ENCODE measurements around the gene ACCSL.

ACCSL gene

DNA sequence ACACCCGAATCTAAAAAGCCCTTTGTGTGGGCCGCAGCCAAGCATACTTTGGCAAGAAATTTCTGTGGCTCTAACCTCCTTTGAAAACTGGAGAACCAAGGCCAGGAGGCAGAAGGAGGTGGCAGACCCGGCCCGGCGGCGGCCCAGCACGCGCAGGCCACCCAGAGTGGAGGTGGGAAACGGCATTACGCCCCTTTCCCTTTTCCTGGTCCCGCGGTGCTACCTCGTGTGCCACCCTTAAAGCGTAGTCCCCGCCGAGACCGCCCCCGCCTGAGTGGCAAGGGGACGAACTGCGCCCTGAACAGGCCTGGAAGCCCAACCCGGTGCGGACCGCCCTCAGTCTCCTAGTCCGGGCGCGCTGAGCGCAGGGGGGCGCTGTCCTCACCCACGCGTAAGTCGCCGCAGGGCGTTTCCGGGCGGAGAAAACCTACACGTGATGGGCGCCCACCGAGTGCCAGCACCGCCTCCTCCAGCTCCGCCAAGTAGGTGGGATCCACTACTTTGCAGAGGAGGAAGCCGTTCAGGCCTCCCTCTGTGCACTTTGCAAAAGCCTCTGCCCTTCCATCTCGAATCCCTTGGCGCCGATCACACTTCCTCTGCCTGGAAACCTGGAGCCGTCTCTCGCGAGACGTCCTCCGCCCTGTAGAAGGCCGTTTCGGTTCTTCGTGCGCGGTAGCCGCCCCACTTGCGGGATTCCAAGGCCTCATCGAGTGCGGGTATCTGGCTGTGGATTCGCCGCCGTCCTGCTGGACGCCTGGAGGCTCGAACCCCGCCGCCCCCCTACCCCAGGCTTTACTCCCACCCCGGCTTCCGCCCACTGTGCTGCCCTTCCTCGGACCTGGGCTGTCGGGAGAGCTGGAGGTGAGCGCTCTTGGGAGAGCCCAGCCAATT, 18.3 kb downstream of the ACCSL start, which contains the start of gene ACCS:
Gene ACCS, plus strand, starts transcription at position 430 of the 891 bp plus-strand sequence. CDS start 1,358 bp downstream, outside the sequence.
- no peak for DNase-seq

DNA sequence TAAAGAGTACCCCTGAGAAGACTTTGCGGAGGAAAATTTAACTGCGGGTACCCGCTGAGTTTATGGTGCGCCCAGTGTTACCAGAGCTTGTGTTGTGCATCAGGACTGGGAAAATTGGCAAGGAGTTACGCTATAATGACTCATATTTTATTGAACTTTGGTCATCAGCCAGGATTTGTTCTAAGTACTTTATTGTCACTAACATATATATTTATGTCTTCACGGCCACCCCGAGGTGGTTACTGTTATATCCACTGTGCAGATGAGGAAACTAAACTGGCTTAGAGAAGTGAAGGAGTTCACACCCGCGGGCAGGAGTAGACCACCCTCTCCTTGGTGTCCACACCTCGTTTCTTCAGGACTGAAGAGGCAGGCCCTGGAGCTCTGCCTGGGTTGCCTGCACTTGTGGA, 19.0 kb downstream of the ACCSL start:
- DNase-seq, result no peak

DNA sequence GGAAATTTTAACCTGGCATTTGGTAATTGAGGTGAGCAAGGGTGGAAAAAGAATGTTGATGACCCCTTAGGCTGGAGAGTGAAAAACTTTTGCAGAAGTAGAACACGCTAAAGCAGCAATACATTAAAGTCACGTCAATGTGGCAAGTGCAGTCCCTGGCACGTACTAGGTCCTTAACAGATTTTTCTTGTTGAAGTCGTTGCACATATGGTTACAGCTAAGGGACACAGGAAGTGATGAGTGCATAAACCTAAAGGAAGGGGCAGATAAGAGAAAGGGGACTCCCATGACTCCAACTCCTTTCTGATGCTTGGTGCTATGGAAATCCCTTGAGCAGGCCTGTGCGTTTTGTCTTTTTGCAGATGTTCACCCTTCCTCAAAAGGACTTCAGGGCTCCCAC, 19.5 kb downstream of the ACCSL start:
- no peak for DNase-seq

DNA sequence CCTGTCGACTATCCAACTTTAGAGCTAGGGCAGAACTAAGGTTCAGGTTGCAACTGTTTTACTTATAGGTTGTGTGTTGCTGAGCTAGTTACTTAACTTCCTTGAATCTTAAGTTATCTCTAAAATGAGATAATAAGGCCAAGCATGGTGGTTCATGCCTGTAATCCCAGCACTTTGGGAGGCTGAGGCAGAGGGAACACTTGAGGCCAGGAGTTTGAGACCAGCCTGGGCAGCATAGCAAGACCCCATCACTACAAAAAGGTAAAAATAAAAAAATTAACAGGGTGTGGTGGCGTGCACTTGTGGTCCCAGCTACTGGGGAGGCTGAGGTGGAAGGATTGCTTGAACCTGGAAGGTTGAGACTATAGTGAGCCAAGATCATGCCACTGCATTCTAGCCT, 20.4 kb downstream of the ACCSL start:
- DNase-seq, result no peak

DNA sequence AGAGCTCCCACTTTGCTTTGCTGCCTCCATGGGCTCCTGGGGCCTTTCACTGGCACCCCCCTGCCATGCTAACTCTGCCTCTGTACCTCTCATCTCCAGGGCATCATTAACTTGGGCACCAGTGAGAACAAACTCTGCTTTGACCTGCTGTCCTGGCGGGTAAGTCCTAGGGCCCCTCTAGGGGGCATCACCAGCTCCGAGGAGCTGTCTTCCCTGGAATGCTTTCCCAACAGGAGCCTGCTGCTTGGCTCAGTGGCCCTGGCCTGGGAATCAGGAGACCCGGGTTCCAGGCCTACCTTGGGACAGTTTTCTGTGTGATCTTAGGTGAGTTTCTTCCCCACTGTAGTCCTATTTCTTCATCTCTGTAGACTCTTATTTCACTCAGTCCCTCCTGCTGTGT, 23.4 kb downstream of the ACCSL start:
- DNase-seq, result no peak

DNA sequence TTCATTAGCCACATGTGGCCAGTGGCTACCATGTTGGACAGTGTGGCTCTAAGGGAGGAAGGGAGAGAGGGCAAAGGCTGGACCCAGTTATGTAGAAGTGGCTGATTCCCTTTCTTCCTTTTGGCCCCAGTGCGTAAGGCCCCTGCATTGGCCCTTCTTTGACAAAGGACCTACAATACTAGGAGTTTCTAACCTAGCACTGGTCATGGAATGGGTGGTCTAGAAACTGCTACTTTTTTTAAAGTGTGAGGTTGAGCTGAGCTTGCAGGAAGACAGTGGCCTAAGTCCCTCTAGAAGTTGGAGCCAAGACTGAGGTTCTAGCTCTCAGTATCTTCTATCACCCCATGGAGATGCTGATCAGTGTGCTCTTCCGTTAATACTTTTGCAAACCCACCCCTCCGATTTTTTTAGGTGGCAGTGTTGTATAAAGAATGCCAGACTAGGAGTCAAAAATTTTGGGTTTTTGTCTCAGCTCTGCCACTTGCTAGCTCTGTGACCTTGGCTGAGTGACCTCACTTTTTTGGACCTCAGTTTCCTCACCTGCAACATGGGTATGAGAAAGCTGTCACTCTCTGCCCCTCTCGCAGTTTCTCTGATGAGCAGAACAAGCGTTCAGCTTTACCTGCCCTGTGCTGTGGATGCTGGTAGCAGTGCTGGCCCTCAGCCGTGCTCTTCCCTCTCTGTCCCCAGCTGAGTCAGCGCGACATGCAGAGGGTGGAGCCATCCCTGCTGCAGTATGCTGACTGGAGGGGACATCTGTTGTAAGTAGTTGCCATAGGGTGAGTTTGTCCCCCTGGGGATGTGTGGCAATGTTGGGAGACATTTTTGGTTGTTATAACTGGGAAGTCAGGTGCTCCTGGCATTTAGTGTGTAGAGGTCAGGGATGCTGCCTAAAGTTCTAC, 25.2 kb downstream of the ACCSL start:
- DNase-seq, result no peak

DNA sequence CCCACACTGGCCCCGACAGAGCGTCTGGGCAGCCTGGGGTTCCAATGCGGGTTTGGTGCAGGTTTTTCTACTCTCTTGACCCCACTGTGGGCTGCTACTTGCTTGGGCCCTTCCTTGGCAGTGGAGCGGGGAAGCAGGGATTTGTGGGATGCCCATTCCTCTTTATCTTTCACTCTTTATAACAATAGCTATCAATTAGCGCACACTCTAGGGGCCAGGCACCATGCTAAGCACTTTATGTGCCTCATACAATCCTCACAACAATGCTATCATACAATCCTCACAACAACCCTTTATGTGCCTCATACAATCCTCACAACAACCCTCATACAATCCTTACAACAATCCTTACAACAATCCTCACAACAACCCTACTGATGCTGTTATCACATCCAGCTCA, 31.0 kb downstream of the ACCSL start:
- DNase-seq, result no peak

DNA sequence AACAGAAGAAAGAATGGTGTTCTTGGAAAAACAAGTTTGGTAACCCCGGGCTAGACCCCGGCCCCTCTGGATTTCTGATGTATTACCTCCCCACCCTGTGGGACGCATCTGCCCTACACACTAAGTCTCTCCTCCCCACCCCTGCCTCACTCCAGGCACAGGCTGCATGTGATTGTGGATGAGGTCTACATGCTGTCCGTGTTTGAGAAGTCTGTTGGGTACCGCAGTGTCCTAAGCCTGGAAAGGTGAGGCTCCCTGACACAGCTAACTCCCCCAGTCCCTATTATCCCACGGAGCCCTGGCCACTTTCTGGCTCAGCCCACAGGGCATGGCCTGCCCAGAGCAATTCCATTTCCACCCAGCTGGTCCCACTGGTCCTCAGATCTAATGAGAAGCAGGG, 31.6 kb downstream of the ACCSL start:
- DNase-seq, result no peak

DNA sequence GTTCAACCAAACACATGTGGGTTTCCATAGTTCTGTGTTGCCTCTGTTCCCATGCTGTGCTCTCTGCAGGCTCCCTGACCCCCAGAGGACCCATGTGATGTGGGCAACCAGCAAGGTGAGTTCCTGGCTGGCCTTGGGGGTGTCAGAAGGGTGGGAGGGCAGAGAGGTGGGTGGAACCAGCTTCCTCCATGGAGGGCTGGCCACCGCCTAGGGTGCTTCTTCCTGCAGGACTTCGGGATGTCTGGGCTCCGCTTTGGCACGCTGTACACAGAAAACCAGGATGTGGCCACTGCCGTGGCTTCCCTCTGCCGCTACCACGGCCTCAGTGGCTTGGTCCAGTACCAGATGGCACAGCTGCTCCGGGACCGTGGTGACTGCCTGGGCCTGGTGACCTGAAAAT, 33.2 kb downstream of the ACCSL start:
- DNase-seq, result no peak

DNA sequence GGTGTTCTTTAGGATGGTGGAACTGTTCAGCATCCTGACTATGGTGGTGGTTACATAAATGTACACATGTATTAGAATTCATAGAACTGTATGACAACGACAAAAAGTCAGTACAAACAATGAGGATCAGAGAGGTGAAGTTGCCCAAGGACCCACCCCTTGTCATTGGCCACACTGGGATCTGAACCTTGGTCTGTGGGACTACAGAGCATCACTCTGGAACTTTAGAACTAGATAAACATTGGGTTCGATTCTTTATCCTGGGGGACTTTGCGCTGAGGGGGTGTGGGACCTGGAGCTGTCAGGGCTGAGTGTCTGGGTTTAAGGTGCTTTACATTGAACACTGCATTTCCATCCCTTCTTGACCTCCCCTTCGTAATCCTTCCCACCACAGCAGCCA, 34.9 kb downstream of the ACCSL start:
- no peak for DNase-seq

DNA sequence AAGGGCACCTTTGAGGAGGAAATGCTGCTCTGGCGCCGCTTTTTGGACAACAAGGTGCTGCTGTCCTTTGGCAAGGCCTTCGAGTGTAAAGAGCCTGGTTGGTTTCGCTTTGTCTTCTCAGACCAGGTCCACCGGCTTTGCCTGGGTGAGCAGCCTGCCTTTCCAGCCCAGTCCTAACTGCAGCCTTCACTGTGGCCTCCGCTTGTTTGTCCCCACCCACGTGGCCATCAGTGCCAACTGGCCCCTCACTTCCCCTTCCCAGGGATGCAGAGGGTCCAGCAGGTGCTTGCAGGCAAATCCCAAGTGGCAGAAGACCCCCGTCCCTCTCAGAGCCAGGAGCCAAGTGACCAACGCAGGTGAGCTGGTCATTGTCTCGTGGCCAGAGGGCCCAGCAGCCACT, 35.7 kb downstream of the ACCSL start:
- no peak for DNase-seq

DNA sequence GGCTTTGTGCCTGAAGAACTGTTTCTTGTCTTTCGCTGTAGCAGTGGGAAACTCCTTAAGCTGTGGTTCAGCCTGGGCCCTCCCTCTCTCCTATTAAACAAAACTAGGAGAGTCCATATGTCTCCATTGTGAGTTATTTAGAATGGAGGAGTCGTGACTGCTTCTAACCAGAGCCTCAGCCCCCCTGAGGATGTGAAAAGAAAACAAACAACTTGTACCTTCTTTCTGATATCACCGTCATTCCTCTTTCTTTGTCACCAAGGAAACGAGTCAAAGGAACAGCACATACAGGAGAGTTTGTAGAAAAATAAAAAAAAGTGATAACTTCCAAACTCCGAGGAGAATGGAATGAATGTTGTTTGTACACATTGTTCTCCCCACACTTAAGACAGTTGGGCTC, 36.1 kb downstream of the ACCSL start:
- DNase-seq, result no peak

DNA sequence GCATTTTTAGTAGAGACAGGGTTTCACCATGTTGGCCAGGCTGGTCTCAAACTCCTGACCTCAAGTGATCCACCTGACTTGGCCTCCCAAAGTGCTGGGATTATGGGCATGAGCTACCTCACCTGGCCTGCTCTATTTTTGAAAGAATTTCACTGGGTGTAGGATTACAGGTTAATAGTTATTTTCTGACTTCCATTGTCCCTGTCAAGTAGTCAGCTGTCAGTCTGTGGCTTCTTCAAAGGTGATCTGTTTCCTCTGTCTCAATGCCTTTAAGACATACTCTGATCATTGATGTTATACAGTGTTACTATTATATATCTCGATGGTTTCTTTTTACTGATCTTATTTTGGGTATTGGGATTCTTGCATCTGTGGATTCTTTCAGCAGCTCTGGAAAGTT, 37.5 kb downstream of the ACCSL start:
- no peak for DNase-seq

DNA sequence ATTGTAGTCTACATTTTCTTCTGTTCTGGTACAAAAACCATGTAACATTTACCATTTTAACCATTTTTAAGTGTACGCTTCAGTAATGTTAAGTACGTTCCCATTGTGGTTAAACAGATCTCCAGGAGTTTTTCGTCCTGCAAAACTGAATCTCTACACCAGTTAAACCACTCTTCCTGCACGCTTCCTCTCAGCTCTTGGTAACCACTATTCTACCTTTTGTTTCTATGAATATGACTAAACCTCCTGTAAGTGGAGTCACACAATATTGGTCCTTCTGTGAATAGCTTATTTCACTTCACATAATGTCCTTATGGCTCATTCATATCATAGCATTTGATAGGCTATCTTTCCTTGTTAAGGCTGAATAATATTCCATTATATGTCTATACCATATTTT, 40.6 kb downstream of the ACCSL start:
- DNase-seq, result no peak

DNA sequence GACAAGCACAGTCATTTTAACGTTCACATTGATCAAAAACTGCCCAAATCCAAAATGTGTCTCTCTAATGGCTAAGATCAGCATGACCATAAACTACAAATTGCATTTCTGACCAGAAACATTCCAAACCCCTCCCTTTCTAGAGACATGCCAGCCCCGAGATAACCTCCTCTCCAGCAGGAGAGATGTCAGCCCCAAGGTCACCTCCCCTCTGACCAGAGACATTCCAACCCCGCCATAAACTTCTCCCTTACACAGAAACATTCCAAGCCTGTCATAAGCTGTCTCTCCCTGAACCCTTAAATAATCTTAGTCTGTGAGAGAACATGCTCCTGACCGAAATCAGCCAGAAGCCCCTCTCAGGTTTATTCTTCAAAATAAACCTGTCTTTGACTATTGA, 41.1 kb downstream of the ACCSL start:
- DNase-seq, result no peak

DNA sequence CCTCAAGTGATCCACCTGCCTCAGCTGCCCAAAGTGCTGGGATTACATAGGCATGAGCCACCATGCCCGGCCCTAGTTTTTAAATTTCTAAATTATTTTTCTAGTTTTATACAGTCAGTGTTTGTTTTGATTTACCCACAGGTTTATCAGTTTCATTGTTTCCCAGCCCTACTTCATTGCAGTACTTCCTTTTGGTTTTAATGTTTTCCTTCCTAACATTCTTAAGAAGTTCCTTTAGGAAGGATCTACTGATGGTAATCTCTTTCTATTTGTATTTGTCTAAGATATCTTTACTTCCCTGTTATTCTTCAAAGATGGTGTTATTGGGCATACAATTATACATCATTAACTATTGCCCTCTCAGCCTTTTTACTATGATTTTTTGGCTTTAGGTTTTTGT, 42.8 kb downstream of the ACCSL start:
- no peak for DNase-seq

DNA sequence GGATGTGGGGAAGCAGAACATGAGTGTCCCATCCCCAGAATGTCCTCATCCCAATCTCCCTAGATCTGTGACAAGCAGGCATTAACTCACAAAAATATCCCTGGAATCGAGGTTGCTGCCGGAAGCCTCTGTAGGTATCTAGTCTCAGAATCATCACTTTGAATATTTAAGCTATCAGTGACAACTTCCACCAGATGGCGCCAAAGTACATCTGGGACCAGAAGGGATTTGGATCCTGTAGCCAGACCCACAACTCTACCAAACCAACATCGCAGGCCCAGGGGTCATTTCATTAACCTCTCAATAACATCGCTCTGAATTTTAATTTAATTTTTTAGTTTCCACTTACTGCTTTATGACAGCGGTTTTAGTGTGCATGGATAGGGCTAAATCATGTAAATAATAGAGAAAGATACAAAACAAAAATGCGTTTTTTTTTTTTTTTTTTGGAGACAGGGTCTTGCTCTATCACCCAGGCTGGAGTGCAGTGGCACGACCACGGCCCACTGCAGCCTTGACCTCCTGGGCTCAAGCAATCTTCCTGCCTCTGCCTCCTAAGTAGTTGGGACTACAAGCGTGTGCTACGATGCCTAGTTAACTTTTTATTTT, 46.6 kb downstream of the ACCSL start:
- DNase-seq, result peak; percentile 56

DNA sequence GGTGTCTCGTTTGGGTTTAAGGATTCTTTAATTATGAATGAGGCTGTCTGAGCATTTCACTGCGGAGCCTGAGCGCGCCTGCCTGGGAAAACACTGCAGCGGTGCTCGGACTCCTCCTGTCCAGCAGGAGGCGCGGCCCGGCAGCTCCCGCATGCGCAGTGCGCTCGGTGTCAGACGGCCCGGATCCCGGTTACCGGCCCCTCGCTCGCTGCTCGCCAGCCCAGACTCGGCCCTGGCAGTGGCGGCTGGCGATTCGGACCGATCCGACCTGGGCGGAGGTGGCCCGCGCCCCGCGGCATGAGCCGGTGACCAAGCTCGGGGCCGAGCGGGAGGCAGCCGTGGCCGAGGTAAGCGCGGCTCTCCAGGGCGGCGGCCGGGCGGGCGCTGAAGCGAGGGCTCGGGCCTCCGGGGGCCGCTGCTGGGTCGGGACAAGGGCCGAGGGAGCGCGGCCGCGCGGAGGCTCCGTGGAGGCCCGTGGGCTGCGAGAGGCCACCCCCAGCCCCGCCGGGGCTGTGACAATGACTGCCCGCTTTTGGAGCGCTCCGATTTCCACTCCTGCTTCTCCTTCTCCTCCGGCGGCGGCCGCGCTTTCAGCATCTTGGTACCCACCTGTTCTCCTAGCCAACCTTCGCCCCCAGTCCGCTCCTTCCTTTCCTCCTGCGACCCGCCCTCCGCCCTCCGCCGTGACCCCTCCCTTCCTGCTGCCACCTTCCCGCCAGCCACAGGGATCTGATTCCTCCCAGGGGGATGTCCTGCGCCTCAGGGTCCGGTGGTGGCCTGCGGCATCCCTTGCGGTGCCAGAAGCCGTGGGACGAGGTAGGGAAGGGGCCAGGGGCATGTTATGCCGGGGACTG, 48.0 kb downstream of the ACCSL start, which contains the start of gene EXT2:
Gene EXT2, plus strand, starts transcription at position 173 of the 854 bp plus-strand sequence. CDS start 12,035 bp downstream, outside the sequence.
- DNase-seq, result peak; percentile 60

DNA sequence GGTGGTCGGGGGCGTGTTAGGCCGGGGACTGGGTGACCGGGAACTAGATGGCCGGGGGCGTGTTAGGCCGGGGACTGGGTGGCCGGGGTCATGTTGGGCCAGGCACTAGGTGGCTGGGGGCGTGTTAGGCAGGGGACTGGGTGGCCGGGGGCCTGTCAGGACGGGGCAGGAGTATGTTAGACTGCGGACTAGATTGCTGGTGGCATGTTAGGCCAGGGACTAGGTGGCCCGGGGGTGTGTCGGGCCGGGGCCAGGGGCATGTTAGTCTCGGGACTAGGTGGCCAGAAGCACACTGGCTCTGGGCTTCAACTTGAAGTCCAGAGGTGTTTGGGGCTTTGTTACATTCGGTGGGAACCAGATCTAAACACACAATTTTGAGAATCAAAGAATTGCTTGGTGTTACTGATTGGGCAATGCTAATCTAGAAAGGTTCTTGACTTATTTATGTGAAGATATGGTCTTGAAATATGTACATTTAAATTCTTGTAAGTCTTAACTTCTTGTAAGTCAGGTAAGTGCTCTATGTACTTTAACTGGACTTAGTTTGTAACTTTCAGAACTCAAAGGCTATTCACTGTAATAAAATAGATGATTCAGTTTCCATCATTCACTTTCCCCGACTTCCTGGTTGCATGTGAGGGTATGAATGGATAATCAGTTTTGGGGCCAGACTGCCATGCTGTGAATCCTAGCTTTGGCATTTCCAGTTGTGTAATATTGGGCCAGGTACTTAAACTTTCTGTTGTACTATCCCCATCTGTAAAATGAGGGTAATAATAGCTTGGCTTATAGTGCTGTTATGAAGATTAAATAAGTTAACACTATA, 48.8 kb downstream of the ACCSL start:
- DNase-seq, result no peak

DNA sequence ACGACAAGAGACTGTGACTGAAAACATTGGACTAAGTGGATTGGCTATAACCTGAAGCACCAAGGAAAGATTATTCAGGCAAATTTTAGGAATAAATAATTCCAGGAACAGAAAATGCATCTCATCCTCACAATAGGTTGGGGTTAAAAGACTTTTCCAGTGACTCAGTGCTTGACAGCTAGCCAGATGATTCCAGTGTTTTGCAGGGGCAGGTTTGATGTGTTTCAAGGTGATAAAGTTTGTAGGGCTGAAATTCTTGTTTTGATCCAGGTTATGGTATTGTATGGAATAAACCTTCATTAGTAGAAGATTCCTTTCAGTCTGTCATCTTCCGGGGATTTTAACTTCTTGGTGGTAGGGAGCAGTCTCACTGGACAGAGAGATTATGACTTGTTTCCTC, 50.0 kb downstream of the ACCSL start:
- no peak for DNase-seq

DNA sequence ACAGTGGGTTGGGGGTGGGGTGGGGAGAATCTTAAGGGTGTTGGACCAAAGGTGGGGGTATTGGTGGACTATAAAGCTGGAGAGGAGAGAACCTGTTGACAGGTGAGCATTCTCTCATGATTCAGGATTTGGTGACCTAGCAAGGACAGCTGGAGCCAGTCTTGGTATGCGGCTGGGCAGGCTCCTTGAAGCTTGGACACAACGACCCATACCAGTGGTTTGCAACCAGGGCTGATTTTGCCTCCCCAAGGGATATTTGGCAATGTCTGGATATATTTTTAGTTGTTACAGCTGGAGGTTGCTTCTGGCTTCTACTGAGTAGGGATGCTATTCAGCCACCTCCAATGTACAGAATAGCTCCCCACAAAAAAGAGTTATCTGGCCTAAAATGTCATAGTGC, 53.3 kb downstream of the ACCSL start:
- no peak for DNase-seq
